Upper lobe of right lung (tissue), 1 donor: ENCODE results near the gene NCOA7. TPM values are rescaled to one million over a fixed set of nuclear protein-coding genes. Genes with fewer than 3 reads are reported as not detected.
A peak's percentile ranks its signal among the peaks of the same experiment; 100 is the strongest.

Experiments
- ATAC-seq: fragments of 200-7000 bp; cut with Tn5 transposase; one replicate; pipeline ENCODE4 v1.9.1; 2020; ENCODE audit warnings: mild to moderate bottlenecking, moderate library complexity
- DNase-seq: peaks from one replicate; pipeline ENCODE4 v3.0.0-alpha.2; 2020
- H3K27ac ChIP-seq: fragments of 200-600 bp; one replicate; pipeline ENCODE4 v1.8.0; 2022
- H3K27me3 ChIP-seq: fragments of 200-600 bp; one replicate; pipeline ENCODE4 v1.8.0; 2022; ENCODE audit warnings: mild to moderate bottlenecking
- H3K36me3 ChIP-seq: fragments of 200-600 bp; one replicate; pipeline ENCODE4 v1.8.0; 2022
- H3K4me1 ChIP-seq: fragments of 200-600 bp; one replicate; pipeline ENCODE4 v1.8.0; 2022
- H3K4me3 ChIP-seq: fragments of 200-600 bp; one replicate; pipeline ENCODE4 v1.8.0; 2022; ENCODE audit warnings: mild to moderate bottlenecking
- H3K9me3 ChIP-seq: fragments of 200-600 bp; one replicate; pipeline ENCODE4 v1.8.0; 2022
- CTCF ChIP-seq: fragments of 200-600 bp; IDR thresholded peaks from one replicate; pipeline ENCODE4 v1.8.0; 2022; ENCODE audit warnings: antibody characterized with exemption
- intact Hi-C: fragments of 100-400 bp; cut with DNase I; formaldehyde crosslinking; loops from one replicate; pipeline ENCODE4 v1.11.0; 2022
- total RNA-seq: library from RNA; stranded (reverse); fragmentation: NEBNext Ultra II Directional; extraction: Animal tissue kit (Norgen Biotek cat#: 25700); gene quantifications from one replicate; pipeline ENCODE4 v1.2.1, GENCODE V29; 2021
- donor health status: DM: no; HTN: yes; CAD: no; lungs with severe emphysema.

NCOA7 gene
- total RNA-seq, 1 donor from 2014 or later, result 80.8 TPM

DNA sequence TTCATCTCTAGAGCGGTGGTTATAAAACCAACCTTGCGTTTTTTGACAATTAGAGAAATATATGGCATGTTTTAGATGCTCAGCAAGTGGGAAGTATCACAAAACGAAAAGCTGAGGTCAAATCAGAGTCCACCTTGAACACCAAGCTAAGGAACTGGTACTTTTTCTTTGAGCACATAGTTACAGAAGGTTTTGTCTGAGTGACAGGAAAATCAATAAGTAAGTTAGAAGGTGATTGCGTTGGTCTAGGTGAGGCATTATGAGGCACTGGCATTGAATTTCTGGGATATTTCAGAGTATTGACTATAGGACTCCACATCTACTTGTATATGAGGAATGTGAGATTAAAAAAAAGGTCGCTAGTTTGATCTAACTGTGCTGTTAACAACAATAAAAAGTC is 165.2 kb downstream of the NCOA7 start:
- TF ChIP-seq CTCF, result no peak
- H3K9me3 ChIP-seq, result no peaks in the 10 kb centered on the region
- H3K4me3 ChIP-seq, result peak overlapping the region; percentile 87
- H3K36me3 ChIP-seq, result no peaks in the 10 kb centered on the region
- intact Hi-C loops, result loop anchor here (10.0 kb wide), 1 partner anchor 161 kb away; the partner anchor contains the start of gene NCOA7
- no peak for DNase-seq
- no peaks in the 10 kb centered on the region for H3K27me3 ChIP-seq
- peak overlapping the region; percentile 96 for H3K27ac ChIP-seq
- ATAC-seq, result no peak
- H3K4me1 ChIP-seq, result peaks cover 23% of the 10 kb centered on the region

GRCh38 chr6:125956506-125957390 is 166.0 kb downstream of the NCOA7 start, which contains the start of gene HINT3:
Gene HINT3 (plus strand): TSS chr6:125956770. CDS start chr6:125956978, 208 bp downstream.
- Histone ChIP-seq H3K4me1 (peaks cover 23% of the 10 kb centered on the region), H3K36me3 (no peaks in the 10 kb centered on the region), H3K27me3 (no peaks in the 10 kb centered on the region), H3K4me3 (peak within 1 kb of the TSS; percentile 87), H3K27ac (peak within 1 kb of the TSS; percentile 96), H3K9me3 (no peaks in the 10 kb centered on the region)
- DNase-seq (peak; percentile 99), ATAC-seq (peak; percentile 94)
- intact Hi-C loops, result loop anchor here (10.0 kb wide), 1 partner anchor 162 kb away; the partner anchor contains the start of gene NCOA7
- peak; percentile 97 for TF ChIP-seq CTCF

DNA sequence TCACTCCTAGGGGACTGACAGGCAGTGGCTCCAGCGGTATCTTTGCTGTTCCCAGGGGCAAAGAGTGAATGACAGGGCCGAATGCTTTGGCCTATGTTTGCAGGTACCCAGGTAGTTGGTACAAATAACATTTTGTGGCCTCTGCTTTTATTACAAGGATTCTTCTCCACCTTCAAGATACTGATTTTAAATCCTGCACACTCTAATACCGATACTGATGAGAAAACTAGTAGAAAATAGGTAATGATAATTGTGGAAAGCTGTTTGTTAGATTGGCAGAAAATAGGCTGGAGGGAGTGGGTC is 166.6 kb downstream of the NCOA7 start:
- intact Hi-C loops, result loop anchor here (10.0 kb wide), 1 partner anchor 163 kb away; the partner anchor contains the start of gene NCOA7
- no peaks in the 10 kb centered on the region for H3K9me3 ChIP-seq
- peaks cover 23% of the 10 kb centered on the region for H3K4me1 ChIP-seq
- DNase-seq, result no peak
- TF ChIP-seq CTCF, result no peak
- no peak for ATAC-seq
- H3K27me3 ChIP-seq, result no peaks in the 10 kb centered on the region
- H3K27ac ChIP-seq, result peak overlapping the region; percentile 96
- peak overlapping the region; percentile 87 for H3K4me3 ChIP-seq
- H3K36me3 ChIP-seq, result no peaks in the 10 kb centered on the region

DNA sequence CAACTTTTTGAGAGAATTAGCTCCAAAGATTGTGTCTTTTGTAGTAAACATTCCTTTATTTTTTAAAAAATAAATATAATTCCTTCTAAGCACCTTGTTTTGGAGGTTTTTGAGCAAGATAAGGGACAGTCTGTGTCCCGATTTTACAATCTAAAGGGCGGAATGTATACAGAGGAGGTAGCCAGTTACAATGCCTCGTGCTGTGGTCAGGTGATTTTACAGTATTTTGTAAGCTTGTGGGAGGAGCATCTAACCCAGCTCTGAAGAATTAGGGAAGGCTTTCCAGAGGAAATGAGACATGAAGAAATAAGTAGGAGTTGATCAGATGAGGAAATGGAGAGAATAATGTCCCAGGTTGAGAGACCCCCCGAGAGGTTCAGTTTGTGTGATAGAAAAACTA is 167.1 kb downstream of the NCOA7 start:
- DNase-seq, result no peak
- Histone ChIP-seq H3K27ac (peak overlapping the region; percentile 96), H3K27me3 (no peaks in the 10 kb centered on the region), H3K36me3 (no peaks in the 10 kb centered on the region), H3K4me1 (peaks cover 23% of the 10 kb centered on the region), H3K9me3 (no peaks in the 10 kb centered on the region), H3K4me3 (peak overlapping the region; percentile 87)
- intact Hi-C loops, result loop anchor here (10.0 kb wide), 1 partner anchor 163 kb away; the partner anchor contains the start of gene NCOA7
- TF ChIP-seq CTCF, result no peak
- ATAC-seq, result peak; percentile 68

GRCh38 chr6:125959041-125959440 is 168.3 kb downstream of the NCOA7 start:
- ATAC-seq (no peak), DNase-seq (no peak)
- no peak overlapping the region for H3K4me3 ChIP-seq
- intact Hi-C loops, result loop anchor here (10.0 kb wide), 1 partner anchor 164 kb away; the partner anchor contains the start of gene NCOA7
- TF ChIP-seq CTCF, result no peak
- H3K9me3 ChIP-seq, result no peaks in the 10 kb centered on the region
- H3K36me3 ChIP-seq, result no peaks in the 10 kb centered on the region
- H3K27ac ChIP-seq, result no peak overlapping the region
- H3K4me1 ChIP-seq, result peaks cover 23% of the 10 kb centered on the region
- H3K27me3 ChIP-seq, result no peaks in the 10 kb centered on the region
